Measurements from ENCODE around the gene DOCK3.

DNA sequence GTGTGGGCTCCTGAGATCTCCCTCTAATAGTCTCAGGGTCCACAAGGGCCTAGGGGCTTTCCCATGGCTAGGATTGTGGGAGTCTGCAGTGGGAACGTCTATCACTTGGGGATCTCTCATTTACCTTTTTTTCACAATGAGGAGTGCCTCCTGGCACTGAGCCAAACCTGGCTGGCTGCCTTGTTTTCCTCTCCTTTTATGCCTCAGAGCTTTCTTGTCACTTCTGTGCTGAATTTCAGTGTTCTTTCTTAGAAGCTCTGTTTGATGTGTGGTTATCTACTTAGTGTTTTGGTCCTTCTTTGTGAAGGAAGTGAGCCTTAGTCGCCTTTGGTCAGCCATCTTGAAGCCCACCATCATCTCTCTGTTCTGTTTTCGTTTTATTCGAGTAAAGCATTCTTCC is 33.9 kb downstream of the DOCK3 start:
- TF ChIP-seq POLR2A (IDR thresholded peaks at IDR 0.05) = no peak
- TF ChIP-seq, protein P1, sequence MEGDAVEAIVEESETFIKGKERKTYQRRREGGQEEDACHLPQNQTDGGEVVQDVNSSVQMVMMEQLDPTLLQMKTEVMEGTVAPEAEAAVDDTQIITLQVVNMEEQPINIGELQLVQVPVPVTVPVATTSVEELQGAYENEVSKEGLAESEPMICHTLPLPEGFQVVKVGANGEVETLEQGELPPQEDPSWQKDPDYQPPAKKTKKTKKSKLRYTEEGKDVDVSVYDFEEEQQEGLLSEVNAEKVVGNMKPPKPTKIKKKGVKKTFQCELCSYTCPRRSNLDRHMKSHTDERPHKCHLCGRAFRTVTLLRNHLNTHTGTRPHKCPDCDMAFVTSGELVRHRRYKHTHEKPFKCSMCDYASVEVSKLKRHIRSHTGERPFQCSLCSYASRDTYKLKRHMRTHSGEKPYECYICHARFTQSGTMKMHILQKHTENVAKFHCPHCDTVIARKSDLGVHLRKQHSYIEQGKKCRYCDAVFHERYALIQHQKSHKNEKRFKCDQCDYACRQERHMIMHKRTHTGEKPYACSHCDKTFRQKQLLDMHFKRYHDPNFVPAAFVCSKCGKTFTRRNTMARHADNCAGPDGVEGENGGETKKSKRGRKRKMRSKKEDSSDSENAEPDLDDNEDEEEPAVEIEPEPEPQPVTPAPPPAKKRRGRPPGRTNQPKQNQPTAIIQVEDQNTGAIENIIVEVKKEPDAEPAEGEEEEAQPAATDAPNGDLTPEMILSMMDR (IDR thresholded peaks at IDR 0.05) = no peak
- TF ChIP-seq POLR2AphosphoS5 (IDR thresholded peaks at IDR 0.05) = no peak
